GM20000 (cell line): ENCODE results near the gene FAM20B.

Source experiments
- DNase-seq: peaks from one replicate; pipeline ENCODE4 v3.0.0; 2012; ENCODE audit warnings: low spot score
- TF ChIP-seq, protein P1 (sequence below): IDR thresholded peaks from 2 replicates; pipeline ENCODE4 v1.5.1; 2012; ENCODE audit warnings: mild to moderate bottlenecking, control low read depth; ENCODE audit errors: extremely low read depth, missing control alignments

FAM20B gene

DNA sequence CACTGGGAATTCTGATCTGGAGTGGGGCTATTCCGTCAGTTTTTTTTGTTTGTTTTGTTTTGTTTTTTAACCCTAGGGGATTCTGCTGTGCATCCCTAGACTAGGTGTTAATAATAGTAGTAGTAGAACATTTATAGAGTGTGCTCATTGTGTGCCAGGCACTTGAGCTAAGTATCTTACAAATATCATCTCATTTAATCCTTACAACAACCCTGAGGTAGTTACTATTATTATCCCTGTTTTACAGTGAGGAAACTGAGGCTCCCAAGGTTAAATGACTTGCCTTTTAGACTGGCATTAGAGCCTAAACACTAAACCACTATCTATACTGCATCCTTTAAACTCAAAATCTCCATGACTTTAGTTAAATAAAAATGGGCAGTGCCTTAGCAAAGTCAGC lies 78.3 kb downstream of the FAM20B start:
- DNase-seq: no peak
- TF ChIP-seq, protein P1, sequence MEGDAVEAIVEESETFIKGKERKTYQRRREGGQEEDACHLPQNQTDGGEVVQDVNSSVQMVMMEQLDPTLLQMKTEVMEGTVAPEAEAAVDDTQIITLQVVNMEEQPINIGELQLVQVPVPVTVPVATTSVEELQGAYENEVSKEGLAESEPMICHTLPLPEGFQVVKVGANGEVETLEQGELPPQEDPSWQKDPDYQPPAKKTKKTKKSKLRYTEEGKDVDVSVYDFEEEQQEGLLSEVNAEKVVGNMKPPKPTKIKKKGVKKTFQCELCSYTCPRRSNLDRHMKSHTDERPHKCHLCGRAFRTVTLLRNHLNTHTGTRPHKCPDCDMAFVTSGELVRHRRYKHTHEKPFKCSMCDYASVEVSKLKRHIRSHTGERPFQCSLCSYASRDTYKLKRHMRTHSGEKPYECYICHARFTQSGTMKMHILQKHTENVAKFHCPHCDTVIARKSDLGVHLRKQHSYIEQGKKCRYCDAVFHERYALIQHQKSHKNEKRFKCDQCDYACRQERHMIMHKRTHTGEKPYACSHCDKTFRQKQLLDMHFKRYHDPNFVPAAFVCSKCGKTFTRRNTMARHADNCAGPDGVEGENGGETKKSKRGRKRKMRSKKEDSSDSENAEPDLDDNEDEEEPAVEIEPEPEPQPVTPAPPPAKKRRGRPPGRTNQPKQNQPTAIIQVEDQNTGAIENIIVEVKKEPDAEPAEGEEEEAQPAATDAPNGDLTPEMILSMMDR: no peak

DNA sequence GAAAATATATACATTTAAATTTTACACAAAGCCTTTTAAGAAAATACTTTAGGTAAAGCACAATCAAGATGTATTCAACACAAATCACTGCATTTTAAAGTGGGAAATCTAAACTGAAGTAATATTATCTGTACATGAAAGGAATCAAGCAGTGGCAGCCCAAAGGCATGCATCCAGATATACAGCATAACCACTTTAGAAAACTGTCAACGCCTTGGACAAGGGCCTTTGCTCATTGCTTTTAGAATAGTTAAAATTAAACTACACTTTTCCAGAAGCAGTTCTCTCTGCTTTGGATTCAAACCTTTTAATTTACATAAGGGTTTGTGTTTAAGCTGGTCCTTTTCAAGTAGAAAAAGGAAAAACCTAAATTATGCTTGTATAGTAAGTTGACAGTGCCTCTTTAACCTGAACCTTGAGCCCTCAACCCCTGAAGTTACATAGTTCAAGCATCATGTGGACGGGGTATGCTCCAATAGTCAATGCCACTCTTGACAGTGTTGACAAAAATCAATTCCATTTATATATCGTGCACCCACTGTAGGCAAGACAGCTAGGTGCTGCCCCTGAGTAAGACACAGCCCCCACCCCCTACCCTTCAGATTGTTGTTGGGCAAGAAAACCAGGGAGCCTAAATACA lies 79.0 kb downstream of the FAM20B start:
- TF ChIP-seq, protein P1: no peak

DNA sequence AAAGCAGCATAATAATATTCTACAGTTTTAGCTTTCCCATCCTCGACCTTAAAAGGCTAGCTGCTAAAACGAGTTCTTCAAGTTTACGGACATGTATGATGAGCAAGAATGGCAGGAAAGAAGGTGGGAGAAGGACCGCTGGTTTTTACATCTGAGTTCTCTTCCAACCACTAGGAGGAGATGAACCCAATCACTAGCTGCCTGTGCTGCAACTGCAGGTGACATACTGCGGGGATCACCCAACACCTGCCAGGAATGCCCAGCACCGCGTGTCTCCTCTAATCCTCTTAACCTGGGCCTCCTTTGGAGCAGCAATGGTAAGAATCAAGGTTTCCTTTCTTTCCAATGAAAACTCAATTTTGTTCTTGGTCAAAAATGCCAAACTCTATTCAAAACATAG lies 79.7 kb downstream of the FAM20B start:
- TF ChIP-seq, protein P1: no peak
- DNase-seq: no peak

More for the DNA sequence above, 79.0 kb downstream of the FAM20B start:
- no peak for DNase-seq

DNA sequence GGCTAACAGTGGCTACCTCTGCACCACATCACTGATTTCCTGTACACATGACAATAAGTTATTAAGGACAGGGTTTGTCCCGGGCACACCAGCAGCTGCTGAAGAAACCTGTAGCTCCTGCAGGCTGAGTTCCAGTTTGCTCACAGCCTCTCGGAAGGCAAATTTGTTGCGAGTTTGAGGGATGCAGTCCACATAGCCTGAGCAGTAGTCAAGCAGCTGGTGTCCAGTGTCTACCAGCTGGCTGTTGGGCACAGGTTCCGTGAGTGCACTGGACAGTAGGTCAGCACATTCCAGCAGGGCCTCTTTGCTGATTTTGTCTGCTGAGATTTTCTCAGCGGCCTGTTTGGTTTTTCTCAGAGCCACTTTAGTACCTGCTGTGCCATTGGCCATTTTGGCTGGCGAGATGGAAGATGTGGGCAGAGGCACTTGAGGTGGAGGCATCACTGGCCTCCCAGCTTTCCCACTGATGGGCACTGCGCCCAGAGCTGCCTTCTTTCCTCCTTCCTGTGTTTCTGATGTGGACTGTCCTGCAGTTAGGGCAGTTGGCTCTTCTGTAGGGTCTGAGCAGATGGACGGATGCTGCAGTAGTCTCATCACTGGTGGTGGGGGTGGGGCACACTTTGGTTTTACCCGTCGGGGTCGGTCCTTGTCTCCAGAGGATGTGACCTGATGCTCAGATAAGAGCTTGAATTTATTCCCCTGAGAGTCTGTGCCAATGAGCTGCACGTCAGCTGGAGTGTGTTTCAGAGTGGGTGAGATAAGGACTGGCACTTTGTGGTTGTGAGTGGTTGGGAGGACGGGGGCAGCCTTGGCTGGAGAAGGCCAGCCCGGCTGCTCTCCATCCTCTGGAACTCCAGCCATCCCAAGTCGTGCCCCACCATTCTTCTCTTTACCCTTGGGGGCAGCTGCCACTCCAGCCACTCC lies 82.3 kb downstream of the FAM20B start:
- DNase-seq: no peak
- TF ChIP-seq, protein P1: no peak

DNA sequence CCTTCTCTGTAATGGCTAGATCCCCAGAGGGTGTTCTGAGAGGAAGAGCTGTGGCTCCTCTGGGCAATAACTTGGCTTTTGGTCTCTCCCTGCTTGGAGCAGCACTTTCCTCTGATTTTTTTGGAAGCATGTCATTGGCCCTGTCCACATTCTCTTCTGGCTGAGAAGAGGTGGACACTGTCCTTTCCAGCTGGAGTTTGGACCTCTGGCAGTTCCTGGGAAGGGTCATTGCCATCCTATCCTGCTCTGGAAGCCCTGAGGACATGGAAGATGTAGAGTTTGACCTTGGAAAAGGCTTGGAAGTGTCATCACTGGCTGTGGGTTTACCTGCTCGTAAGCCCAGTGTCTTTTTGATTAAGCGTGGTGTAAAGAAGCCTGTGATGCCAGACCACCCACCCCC lies 83.0 kb downstream of the FAM20B start:
- DNase-seq: no peak
- TF ChIP-seq, protein P1: no peak

DNA sequence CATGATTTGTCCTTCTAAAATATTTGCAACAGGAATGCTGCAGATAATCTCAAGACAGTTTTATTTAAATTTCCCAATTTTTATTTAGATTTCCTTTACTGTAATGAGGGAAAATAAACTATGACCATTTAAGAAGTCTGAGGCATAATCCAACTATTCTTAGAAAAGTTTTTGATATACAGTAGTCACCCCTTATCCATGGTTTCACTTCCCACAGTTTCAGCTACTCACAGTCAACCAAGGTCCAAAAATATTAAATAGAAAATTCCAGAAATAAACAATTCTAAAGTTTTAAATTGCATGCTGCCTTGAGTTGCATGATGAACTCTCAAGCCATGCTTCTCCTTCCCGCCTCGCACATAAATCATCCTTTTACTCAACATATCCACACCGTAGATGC lies 89.5 kb downstream of the FAM20B start:
- no peak for DNase-seq
- TF ChIP-seq, protein P1: no peak

DNA sequence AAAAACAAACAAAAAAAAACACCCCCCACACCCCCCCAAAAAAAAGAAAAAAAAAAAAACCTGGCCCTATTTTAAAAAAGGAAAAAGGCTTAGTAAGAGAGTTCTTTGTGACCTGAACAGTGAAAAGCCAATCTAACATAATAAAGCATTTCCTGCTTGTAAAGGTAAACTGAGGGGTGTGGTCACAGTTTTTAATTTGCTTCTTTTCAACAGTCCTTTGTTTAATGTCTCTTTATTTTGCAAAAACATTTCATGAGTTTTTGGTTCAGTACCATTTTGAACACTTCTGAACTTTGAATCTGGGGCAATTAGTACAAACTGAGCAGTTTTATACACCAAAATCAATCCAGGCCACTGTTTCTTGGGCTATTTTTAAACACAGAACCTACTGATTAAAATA lies 93.8 kb downstream of the FAM20B start:
- no peak for DNase-seq
- TF ChIP-seq, protein P1: no peak
